ENCODE measurements around the gene ECT2L.

The ECT2L gene

GRCh38 chr6:138948004-138948403 lies 152.1 kb downstream of the ECT2L start:
- DNase-seq, result no peak

- DNase-seq, result no peak
These were observed 152.8 kb downstream of the ECT2L start for GRCh38 chr6:138948546-138949179.

GRCh38 chr6:138953451-138953850 lies 157.6 kb downstream of the ECT2L start:
- peak; percentile 22 for DNase-seq
